B cell (primary cell): ENCODE data around the gene TRIM16. TPM values are rescaled to one million over a fixed set of nuclear protein-coding genes. Genes with fewer than 3 reads are reported as not detected.
"Not testable (repeated sequence)": the region's sequence is repeated elsewhere in the genome, so short reads cannot be mapped to it uniquely, and the experiment has no call there.

Experiments
- ATAC-seq: fragments of 200-7000 bp; cut with Tn5 transposase; one replicate; pipeline ENCODE4 v1.10.0; 2021; ENCODE audit warnings: low read depth, mild to moderate bottlenecking, moderate number of reproducible peaks, moderate library complexity
- CTCF ChIA-PET: fragments of 350-600 bp; sonication (Branson Sonifier 250); formaldehyde crosslinking; loops from one replicate; lab custom pipeline; 2021; ENCODE audit warnings: antibody characterized with exemption, inconsistent platforms; lab: Charles Lee
- POLR2A ChIA-PET: fragments of 350-600 bp; sonication (Branson Sonifier 250); formaldehyde crosslinking; loops from one replicate; lab custom pipeline; 2021; ENCODE audit warnings: antibody characterized with exemption; lab: Charles Lee
- DNase-seq: peaks from one replicate; pipeline ENCODE4 v3.0.0; 2013
- H2AFZ ChIP-seq: 2 replicates; pipeline ENCODE4 v1.6.1; 2012; ENCODE audit warnings: mild to moderate bottlenecking, low read depth, low read length; ENCODE audit not compliant: insufficient read depth, poor library complexity, severe bottlenecking
- H3K27ac ChIP-seq, 2 donors: 1 replicate in 1 of 2; 2 replicates in 1 of 2; pipeline ENCODE4 v1.5.1; 2012 to 2013; ENCODE audit warnings: low read length in 2 of 2, mild to moderate bottlenecking in 2 of 2, moderate library complexity in 1 of 2
- H3K27me3 ChIP-seq, 4 experiments: fragments of 200-600 bp in 1 of 4; sonication (generic) in 1 of 4; replicated peaks in 1 of 4; 1 replicate in 2 of 4; 2 replicates in 2 of 4; pipeline versions ENCODE4 v1.6.1 to v1.7.0; 2013 to 2016; ENCODE audit warnings: low read length in 3 of 4, mild to moderate bottlenecking in 2 of 4, mixed read lengths in 1 of 4, moderate library complexity in 1 of 4; ENCODE audit not compliant: insufficient read depth in 4 of 4, control insufficient read depth in 3 of 4; ENCODE audit errors: control extremely low read depth in 1 of 4
- H3K36me3 ChIP-seq, 2 experiments: replicated peaks in 1 of 2; 1 replicate in 1 of 2; 2 replicates in 1 of 2; pipeline versions ENCODE4 v1.6.1 to v1.7.1; 2013; ENCODE audit warnings: low read length in 1 of 2; ENCODE audit not compliant: insufficient read depth in 2 of 2, control insufficient read depth in 1 of 2; ENCODE audit errors: control extremely low read depth in 1 of 2, extremely low read depth in 1 of 2
- H3K4me1 ChIP-seq, 2 donors: fragments of 200-600 bp in 1 of 2; sonication (generic) in 1 of 2; 1 replicate in 1 of 2; 2 replicates in 1 of 2; pipeline versions ENCODE4 v1.5.1 to v1.6.1; 2013 to 2017; ENCODE audit warnings: low read length in 2 of 2; ENCODE audit not compliant: control insufficient read depth in 2 of 2, insufficient read depth in 2 of 2
- H3K4me2 ChIP-seq: replicated peaks from 2 replicates; pipeline ENCODE3; 2012; ENCODE audit warnings: mild to moderate bottlenecking, low read depth, low read length; ENCODE audit not compliant: poor library complexity, severe bottlenecking
- H3K4me3 ChIP-seq, 5 experiments: fragments of 200-600 bp in 1 of 5; sonication (generic) in 1 of 5; 1 replicate in 3 of 5; 2 replicates in 2 of 5; pipeline versions ENCODE4 v1.5.1 to v1.7.0; 2011 to 2016; ENCODE audit warnings: low read length in 4 of 5, mild to moderate bottlenecking in 4 of 5, low read depth in 2 of 5, control low read depth in 1 of 5, moderate library complexity in 1 of 5; ENCODE audit not compliant: insufficient read depth in 1 of 5; ENCODE audit errors: control extremely low read depth in 1 of 5, extremely low read depth in 1 of 5
- H3K79me2 ChIP-seq: fragments of 200-600 bp; sonication (generic); one replicate; pipeline ENCODE4 v1.6.0; 2016; ENCODE audit warnings: low read length; ENCODE audit not compliant: control insufficient read depth, insufficient read depth
- H3K9ac ChIP-seq: fragments of 200-600 bp; sonication (generic); 2 replicates; pipeline ENCODE4 v1.6.1; 2017; ENCODE audit warnings: mild to moderate bottlenecking, low read length, moderate library complexity
- H3K9me3 ChIP-seq, 3 donors: one replicate each; pipeline versions ENCODE4 v1.6.1 to v1.7.1; 2013; ENCODE audit warnings: low read length in 2 of 3; ENCODE audit not compliant: control insufficient read depth in 2 of 3, insufficient read depth in 1 of 3; ENCODE audit errors: control extremely low read depth in 1 of 3
- H4K20me1 ChIP-seq: 2 replicates; pipeline ENCODE4 v1.6.0; 2012; ENCODE audit warnings: mild to moderate bottlenecking, low read length; ENCODE audit not compliant: insufficient read depth, control insufficient read depth, poor library complexity, severe bottlenecking
- H3K27ac Mint-ChIP-seq: one replicate; pipeline ENCODE4 v1.8.0; 2021; ENCODE audit warnings: mixed read lengths
- H3K27me3 Mint-ChIP-seq: one replicate; pipeline ENCODE4 v1.8.0; 2021; ENCODE audit warnings: mixed read lengths
- H3K4me1 Mint-ChIP-seq: one replicate; pipeline ENCODE4 v1.8.0; 2021; ENCODE audit warnings: mixed read lengths
- H3K4me3 Mint-ChIP-seq: one replicate; pipeline ENCODE4 v1.8.0; 2021; ENCODE audit warnings: mixed read lengths
- H3K9me3 Mint-ChIP-seq: one replicate; pipeline ENCODE4 v1.8.0; 2022; ENCODE audit warnings: mixed read lengths; ENCODE audit not compliant: insufficient read depth
- WGBS: methylation state at CpG from one replicate; pipeline ENCODE4 v1.1.5; 2013; ENCODE audit warnings: missing lambda C conversion rate; ENCODE audit not compliant: insufficient coverage; 5-methylcytosine and 5-hydroxymethylcytosine counted together
- intact Hi-C: fragments of 100-400 bp; cut with micrococcal nuclease; formaldehyde crosslinking; loops from one replicate; pipeline ENCODE4 v1.10.0; 2022
- polyA plus RNA-seq: library from polyadenylated mRNA; depleted of rRNA; stranded (reverse); fragments of >200 nt; gene quantifications from 2 replicates; pipeline ENCODE4 v1.2.3, GENCODE V29; 2012
- total RNA-seq, 2 donors: library from RNA; stranded (reverse); fragments of 120-200 nt in 1 of 2; gene quantifications; 1 replicate in 1 of 2; 2 replicates in 1 of 2; pipeline versions ENCODE4 v1.2.3 to v1.2.4, GENCODE V29; 2013 to 2022

TRIM16 gene
- total and polyA plus RNA-seq, 2 donors (not counting 1 experiment from before 2014, with no cell fraction given) = 5.6 to 7.8 TPM

DNA sequence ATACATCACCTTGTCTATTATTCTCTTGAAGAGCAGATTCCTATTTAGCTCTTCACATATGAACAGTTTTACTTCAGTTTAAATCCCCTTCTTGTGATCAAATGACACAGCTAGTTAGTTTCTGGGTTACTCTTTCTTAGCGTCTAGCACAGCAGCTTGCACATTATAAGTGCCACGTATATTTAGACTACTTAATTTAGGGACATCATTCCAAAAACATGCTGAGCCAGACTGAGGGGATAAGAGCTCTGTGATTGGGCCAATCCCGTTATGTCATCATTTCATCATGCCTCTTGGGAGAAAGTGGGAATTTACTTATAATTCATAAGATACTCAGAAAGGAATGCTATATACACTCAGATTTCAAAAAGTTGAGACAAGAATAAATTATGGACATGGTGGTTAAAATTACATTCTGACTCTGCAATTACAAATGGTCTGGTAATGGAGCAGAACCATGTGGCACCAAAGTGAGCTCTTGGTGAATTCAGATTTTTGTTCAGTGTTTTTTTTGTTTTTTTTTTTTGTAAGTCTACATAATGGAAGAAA lies 60.4 kb downstream of the TRIM16 start:
- CTCF ChIA-PET, H3K4me1 ChIP-seq, H3K27me3 Mint-ChIP-seq, H3K79me2 ChIP-seq, H3K27ac ChIP-seq, H3K4me1 Mint-ChIP-seq, H3K27me3 ChIP-seq, POLR2A ChIA-PET, H3K9ac ChIP-seq, H3K4me3 ChIP-seq, H3K9me3 ChIP-seq, H3K4me3 Mint-ChIP-seq, H3K36me3 ChIP-seq, DNase-seq, H3K27ac Mint-ChIP-seq, H3K9me3 Mint-ChIP-seq, intact Hi-C loops, H3K4me2 ChIP-seq, H4K20me1 ChIP-seq, H2AFZ ChIP-seq, ATAC-seq: not testable (repeated sequence)
- no CpG with 5 or more reads among the region's 3 CpGs for WGBS

- H3K27ac Mint-ChIP-seq, H3K27ac ChIP-seq, H3K9me3 Mint-ChIP-seq, POLR2A ChIA-PET, H4K20me1 ChIP-seq, H3K4me1 ChIP-seq, ATAC-seq, H3K9me3 ChIP-seq, CTCF ChIA-PET, H3K79me2 ChIP-seq, H3K4me1 Mint-ChIP-seq, H2AFZ ChIP-seq, H3K4me2 ChIP-seq, H3K27me3 ChIP-seq, DNase-seq, H3K27me3 Mint-ChIP-seq, H3K4me3 Mint-ChIP-seq, intact Hi-C loops, H3K9ac ChIP-seq, H3K36me3 ChIP-seq, H3K4me3 ChIP-seq: not testable (repeated sequence)
- WGBS = no CpG with 5 or more reads among the region's 4 CpGs
Measured at GRCh38 chr17:15623255-15623654, 60.9 kb downstream of the TRIM16 start.

GRCh38 chr17:15622124-15622523 lies 62.0 kb downstream of the TRIM16 start:
- H3K27me3 ChIP-seq, H3K4me2 ChIP-seq, DNase-seq, POLR2A ChIA-PET, H3K4me1 Mint-ChIP-seq, H3K4me3 ChIP-seq, H3K27me3 Mint-ChIP-seq, H2AFZ ChIP-seq, H4K20me1 ChIP-seq, H3K36me3 ChIP-seq, H3K4me3 Mint-ChIP-seq, H3K27ac ChIP-seq, CTCF ChIA-PET, intact Hi-C loops, ATAC-seq, H3K79me2 ChIP-seq, H3K27ac Mint-ChIP-seq, H3K4me1 ChIP-seq, H3K9me3 Mint-ChIP-seq, H3K9me3 ChIP-seq, H3K9ac ChIP-seq: not testable (repeated sequence)
- WGBS = no CpG with 5 or more reads among the region's 8 CpGs

DNA sequence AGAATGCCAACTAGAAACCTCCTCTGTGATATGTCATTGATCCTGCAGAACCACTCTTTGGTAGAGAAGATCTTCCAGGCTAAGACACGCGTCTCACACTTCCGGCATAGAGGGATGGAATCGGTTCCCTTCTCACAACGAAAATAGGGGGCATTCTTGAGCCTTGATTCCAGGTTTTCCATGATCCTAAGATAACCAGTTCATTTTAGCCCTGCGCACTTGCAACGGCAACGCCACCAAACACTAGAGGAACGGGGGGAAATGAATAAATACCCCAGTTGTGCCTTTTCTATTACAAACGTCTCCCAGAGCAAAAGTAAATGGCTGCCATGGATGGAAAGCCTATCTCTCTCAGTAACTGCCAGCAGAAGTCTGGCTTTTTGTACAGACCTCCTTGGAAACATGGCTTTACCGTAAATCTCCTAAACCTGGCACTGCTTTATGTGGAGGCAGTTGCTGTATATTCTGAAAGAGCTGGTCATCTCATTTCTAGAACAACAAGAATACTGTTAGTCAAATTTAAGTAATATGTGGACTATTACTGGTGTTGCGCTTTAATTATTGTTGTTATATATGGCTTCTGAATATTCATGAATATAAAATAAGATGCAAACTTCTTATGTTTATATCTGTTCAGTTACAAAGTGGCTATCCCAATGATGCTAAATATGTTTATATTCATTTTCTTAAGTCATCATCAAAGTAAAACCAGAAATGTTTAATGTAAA lies 64.6 kb downstream of the TRIM16 start, which contains the start of gene FBXW10B:
FBXW10B (minus strand) TSS at position 374 of the 728 bp plus-strand sequence; CDS start at position 182, 192 bp downstream.
- H2AFZ ChIP-seq, H3K4me1 ChIP-seq, H3K9ac ChIP-seq, H4K20me1 ChIP-seq, H3K79me2 ChIP-seq, H3K4me3 Mint-ChIP-seq, H3K27ac ChIP-seq, intact Hi-C loops, H3K9me3 ChIP-seq, H3K4me1 Mint-ChIP-seq, H3K4me2 ChIP-seq, H3K9me3 Mint-ChIP-seq, H3K36me3 ChIP-seq, H3K27me3 ChIP-seq, POLR2A ChIA-PET, DNase-seq, H3K27me3 Mint-ChIP-seq, ATAC-seq, H3K27ac Mint-ChIP-seq, H3K4me3 ChIP-seq, CTCF ChIA-PET: not testable (repeated sequence)
- 100% methylated on average over 3 of the region's 12 CpGs for WGBS
